ENCODE measurements around the gene SLC6A19.

Gene SLC6A19

DNA sequence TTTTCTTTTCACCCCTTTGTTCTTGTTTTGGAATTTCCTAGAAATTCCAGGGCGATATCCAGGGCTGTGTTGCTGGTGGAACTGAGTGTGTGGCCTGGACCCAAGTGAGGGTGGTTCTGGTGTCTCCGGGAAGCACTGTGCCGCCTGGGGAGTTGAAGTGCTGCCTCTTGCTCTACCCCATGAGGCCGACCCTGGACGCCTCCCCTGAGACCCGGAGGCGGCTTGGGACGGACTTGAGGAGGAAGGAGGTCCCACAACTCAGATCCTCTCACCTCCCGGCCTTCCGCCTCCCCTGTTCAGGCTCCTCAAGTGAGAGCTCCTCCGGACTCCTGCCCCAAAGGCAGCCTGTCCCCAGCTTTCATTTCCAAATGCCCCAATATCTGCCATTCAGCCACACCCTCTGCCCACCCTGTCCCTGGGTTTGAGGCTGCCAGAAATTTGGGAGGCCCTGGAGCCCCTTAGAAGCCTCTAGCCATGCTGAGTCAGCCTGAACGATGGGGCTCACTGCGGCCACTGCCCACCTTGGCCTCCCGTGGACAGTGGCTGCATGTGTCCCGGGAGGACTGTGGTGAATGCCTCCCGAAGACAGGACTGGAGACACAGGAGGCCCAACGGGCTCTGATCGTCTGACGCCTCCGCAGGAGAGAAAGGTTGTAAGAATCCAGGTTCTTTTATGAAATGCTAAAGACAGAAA lies 42.6 kb upstream of the SLC6A19 start:
- Histone ChIP-seq H2AFZ (ENCODE audit: low read depth, low read length) (no peak overlapping the region), H3K9ac (ENCODE audit: low read length) (no peak overlapping the region), H3K4me2 (ENCODE audit: low read length) (no peak overlapping the region), H3K9me3 (ENCODE audit: insufficient read depth, low read length) (no peaks in the 10 kb centered on the region), H3K36me3 (replicated peaks; ENCODE audit: low read depth, low read length) (no peaks in the 10 kb centered on the region), H3K27ac (ENCODE audit: low read length) (no peak overlapping the region), H3K4me1 (ENCODE audit: low read length) (no peaks in the 10 kb centered on the region), H3K4me3 (ENCODE audit: low read length) (no peak overlapping the region), H4K20me1 (ENCODE audit: insufficient read depth, low read length) (no peaks in the 10 kb centered on the region), H3K79me2 (ENCODE audit: low read length) (no peaks in the 10 kb centered on the region), H3K27me3 (ENCODE audit: low read depth, low read length) (no peaks in the 10 kb centered on the region)
- TF ChIP-seq, protein P1, sequence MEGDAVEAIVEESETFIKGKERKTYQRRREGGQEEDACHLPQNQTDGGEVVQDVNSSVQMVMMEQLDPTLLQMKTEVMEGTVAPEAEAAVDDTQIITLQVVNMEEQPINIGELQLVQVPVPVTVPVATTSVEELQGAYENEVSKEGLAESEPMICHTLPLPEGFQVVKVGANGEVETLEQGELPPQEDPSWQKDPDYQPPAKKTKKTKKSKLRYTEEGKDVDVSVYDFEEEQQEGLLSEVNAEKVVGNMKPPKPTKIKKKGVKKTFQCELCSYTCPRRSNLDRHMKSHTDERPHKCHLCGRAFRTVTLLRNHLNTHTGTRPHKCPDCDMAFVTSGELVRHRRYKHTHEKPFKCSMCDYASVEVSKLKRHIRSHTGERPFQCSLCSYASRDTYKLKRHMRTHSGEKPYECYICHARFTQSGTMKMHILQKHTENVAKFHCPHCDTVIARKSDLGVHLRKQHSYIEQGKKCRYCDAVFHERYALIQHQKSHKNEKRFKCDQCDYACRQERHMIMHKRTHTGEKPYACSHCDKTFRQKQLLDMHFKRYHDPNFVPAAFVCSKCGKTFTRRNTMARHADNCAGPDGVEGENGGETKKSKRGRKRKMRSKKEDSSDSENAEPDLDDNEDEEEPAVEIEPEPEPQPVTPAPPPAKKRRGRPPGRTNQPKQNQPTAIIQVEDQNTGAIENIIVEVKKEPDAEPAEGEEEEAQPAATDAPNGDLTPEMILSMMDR (IDR thresholded peaks at IDR 0.05; ENCODE audit: low read depth, low read length) = no peak
- no peak for TF ChIP-seq EZH2phosphoT487 (IDR thresholded peaks at IDR 0.05; ENCODE audit: low read depth)

DNA sequence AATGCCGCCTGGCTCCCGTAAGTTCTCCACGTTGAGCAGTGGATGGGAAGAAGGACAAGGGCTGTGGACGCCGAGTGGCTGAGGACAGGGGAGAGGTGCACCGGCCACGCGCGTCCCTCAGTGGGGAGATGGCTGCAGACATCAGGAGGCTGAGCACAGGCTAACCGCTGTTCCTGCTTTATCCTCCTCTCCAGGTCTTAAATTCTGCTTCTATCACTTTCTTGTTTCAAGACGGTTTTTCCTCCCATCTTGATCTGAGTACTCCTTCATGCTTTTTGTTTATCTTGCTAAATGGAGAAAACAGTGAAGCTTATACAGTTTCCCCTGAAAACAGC lies 42.1 kb upstream of the SLC6A19 start:
- Histone ChIP-seq H3K79me2 (ENCODE audit: low read length) (no peaks in the 10 kb centered on the region), H4K20me1 (ENCODE audit: insufficient read depth, low read length) (no peaks in the 10 kb centered on the region), H3K4me2 (ENCODE audit: low read length) (no peak overlapping the region), H3K9ac (ENCODE audit: low read length) (no peak overlapping the region), H3K27ac (ENCODE audit: low read length) (no peak overlapping the region), H3K27me3 (ENCODE audit: low read depth, low read length) (no peaks in the 10 kb centered on the region), H3K36me3 (replicated peaks; ENCODE audit: low read depth, low read length) (no peaks in the 10 kb centered on the region), H3K9me3 (ENCODE audit: insufficient read depth, low read length) (no peaks in the 10 kb centered on the region), H3K4me3 (ENCODE audit: low read length) (no peak overlapping the region), H2AFZ (ENCODE audit: low read depth, low read length) (no peak overlapping the region), H3K4me1 (ENCODE audit: low read length) (no peaks in the 10 kb centered on the region)
- no peak for TF ChIP-seq EZH2phosphoT487 (IDR thresholded peaks at IDR 0.05; ENCODE audit: low read depth)
- TF ChIP-seq, protein P1 (IDR thresholded peaks at IDR 0.05; ENCODE audit: low read depth, low read length) = no peak

DNA sequence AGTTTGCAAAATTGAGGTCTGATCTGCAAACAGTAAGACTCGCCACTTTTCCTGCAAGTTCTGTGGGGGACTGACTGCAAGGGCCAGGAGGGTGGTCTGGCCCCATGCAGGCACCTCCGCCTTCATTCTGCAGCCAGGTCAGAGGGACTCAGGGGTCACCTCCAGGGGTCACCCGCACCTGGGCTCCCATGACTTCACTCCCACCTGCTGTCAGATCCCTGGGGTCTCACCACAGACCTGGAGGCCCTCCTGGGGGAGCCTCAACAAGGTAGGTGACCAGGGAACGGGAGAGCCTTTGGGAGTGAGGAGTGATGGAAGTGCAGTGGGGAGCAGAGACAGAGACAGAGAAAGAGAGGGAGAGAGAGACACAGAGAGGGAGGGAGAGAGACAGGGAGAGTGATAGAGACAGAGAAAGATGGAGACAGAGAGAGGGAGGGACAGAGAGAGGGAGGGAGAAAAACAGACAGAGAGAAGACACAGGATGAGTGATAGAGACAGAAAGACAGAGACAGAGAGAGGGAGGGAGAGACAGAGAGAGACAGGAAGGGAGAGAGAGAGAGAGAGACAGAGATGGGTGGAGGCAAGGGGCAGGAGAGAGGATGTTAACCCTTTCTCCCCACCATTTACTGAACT lies 41.5 kb upstream of the SLC6A19 start:
- Histone ChIP-seq H3K9ac (ENCODE audit: low read length) (no peak overlapping the region), H3K79me2 (ENCODE audit: low read length) (no peaks in the 10 kb centered on the region), H3K36me3 (replicated peaks; ENCODE audit: low read depth, low read length) (no peaks in the 10 kb centered on the region), H3K4me2 (ENCODE audit: low read length) (no peak overlapping the region), H2AFZ (ENCODE audit: low read depth, low read length) (no peak overlapping the region), H3K9me3 (ENCODE audit: insufficient read depth, low read length) (no peaks in the 10 kb centered on the region), H4K20me1 (ENCODE audit: insufficient read depth, low read length) (no peaks in the 10 kb centered on the region), H3K27me3 (ENCODE audit: low read depth, low read length) (no peaks in the 10 kb centered on the region), H3K4me1 (ENCODE audit: low read length) (no peaks in the 10 kb centered on the region), H3K4me3 (ENCODE audit: low read length) (no peak overlapping the region), H3K27ac (ENCODE audit: low read length) (no peak overlapping the region)
- TF ChIP-seq, protein P1 (IDR thresholded peaks at IDR 0.05; ENCODE audit: low read depth, low read length) = no peak
- TF ChIP-seq EZH2phosphoT487 (IDR thresholded peaks at IDR 0.05; ENCODE audit: low read depth) = no peak

DNA sequence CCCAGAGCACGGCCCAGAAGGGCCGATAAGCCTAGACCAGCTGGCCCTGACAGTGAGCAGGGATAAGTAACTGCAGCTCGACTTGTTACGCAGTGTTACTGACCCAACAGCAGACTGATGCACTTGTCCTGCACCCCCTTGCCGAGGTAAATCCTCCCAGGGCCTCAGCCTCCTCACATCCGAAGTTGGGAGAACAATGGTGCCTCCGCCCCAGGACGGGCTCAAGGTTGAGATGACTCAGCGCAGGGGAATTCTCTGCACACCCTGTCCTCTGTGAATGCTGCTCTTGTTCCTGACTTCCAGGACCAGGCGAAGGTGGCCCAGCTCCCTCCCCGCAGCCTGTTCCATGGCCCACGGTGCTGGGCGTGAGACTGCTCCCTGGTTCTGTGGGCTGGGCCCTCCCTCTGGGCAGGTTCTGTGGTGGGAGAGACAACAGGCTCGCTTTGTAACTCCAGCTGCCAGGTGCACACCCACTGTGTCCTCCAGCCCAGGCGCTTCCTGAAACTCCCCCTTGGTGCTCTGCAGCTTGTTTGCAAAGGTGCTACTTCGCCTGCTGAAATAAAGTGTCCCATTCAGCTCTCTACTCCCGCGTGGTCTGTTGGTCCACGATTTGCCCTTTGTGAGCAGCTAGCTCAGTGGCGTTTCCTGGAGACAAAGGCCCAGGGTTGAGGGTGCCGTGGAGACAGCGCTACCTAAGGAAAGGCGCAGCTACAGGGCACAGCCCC lies 40.1 kb upstream of the SLC6A19 start:
- TF ChIP-seq EZH2phosphoT487 (IDR thresholded peaks at IDR 0.05; ENCODE audit: low read depth) = no peak
- H3K9ac ChIP-seq (ENCODE audit: low read length) = no peak overlapping the region
- H4K20me1 ChIP-seq (ENCODE audit: insufficient read depth, low read length) = no peaks in the 10 kb centered on the region

More for the DNA sequence above, 40.1 kb upstream of the SLC6A19 start:
- no peak overlapping the region for H3K4me3 ChIP-seq (ENCODE audit: low read length)
- no peaks in the 10 kb centered on the region for H3K27me3 ChIP-seq (ENCODE audit: low read depth, low read length)
- H2AFZ ChIP-seq (ENCODE audit: low read depth, low read length) = no peak overlapping the region
- no peaks in the 10 kb centered on the region for H3K36me3 ChIP-seq (replicated peaks; ENCODE audit: low read depth, low read length)
- no peaks in the 10 kb centered on the region for H3K79me2 ChIP-seq (ENCODE audit: low read length)
- no peak overlapping the region for H3K27ac ChIP-seq (ENCODE audit: low read length)
- no peaks in the 10 kb centered on the region for H3K4me1 ChIP-seq (ENCODE audit: low read length)
- no peak overlapping the region for H3K4me2 ChIP-seq (ENCODE audit: low read length)
- no peaks in the 10 kb centered on the region for H3K9me3 ChIP-seq (ENCODE audit: insufficient read depth, low read length)

All from OCI-LY3 (cell line).